ENCODE measurements around the gene CHI3L1. TPM values are rescaled to one million over a fixed set of nuclear protein-coding genes. Genes with fewer than 3 reads are reported as not detected.

Gene CHI3L1
- total RNA-seq, 1 experiment from 2014 or later: not detected

DNA sequence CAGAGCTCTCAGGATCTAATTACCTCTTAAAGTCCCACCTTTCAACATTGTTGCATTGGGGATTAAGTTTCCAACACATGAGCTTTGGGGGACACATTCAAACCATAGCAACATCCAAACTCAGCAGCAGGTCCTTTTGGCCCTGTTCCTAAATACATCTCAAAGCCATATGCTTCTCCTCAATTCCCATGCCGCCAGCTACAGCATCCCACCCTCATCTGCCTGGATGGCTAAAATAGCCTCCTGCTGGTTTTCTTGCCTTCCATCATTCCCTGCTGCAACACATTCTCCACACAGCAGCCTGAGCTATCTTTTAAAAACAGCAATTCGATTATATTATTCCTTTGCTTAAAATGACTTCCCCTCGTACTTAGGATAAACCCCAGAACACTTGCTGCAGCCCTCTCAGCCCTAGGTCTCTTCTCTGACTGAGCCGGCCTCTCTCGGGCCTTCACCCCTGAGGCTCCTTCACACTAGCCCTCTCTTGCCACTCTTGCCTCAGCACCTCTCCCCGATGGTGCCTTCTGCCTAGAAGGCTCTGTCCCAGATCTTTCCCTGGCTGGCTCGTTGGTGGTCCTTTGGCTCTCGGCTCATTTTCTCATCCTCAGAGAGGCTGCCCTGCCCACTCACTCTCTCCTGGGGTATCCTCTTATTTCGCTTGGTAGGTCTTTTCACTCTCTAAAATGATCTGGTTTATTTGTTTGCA, 27.4 kb downstream of the CHI3L1 start:
- intact Hi-C loops (cut with micrococcal nuclease): no loop called here
- TF ChIP-seq ZFX (IDR thresholded peaks at IDR 0.05) (no peak), SRF (IDR thresholded peaks at IDR 0.05; ENCODE audit: low read depth) (no peak), CBX3 (IDR thresholded peaks at IDR 0.05; ENCODE audit: low read depth) (no peak), EZH2phosphoT487 (IDR thresholded peaks at IDR 0.05; ENCODE audit: borderline replicate concordance) (no peak), TCF7L2 (IDR thresholded peaks at IDR 0.05; ENCODE audit: borderline replicate concordance, extremely low read depth, insufficient read depth, insufficient read length) (no peak), FOSL1 (IDR thresholded peaks at IDR 0.05; ENCODE audit: low read depth) (no peak), SP1 (IDR thresholded peaks at IDR 0.05; ENCODE audit: low read depth) (no peak), ELF1 (IDR thresholded peaks at IDR 0.05; ENCODE audit: borderline replicate concordance, low read depth) (no peak), EZH2 (IDR thresholded peaks at IDR 0.05) (no peak)
- TF ChIP-seq, protein P1, sequence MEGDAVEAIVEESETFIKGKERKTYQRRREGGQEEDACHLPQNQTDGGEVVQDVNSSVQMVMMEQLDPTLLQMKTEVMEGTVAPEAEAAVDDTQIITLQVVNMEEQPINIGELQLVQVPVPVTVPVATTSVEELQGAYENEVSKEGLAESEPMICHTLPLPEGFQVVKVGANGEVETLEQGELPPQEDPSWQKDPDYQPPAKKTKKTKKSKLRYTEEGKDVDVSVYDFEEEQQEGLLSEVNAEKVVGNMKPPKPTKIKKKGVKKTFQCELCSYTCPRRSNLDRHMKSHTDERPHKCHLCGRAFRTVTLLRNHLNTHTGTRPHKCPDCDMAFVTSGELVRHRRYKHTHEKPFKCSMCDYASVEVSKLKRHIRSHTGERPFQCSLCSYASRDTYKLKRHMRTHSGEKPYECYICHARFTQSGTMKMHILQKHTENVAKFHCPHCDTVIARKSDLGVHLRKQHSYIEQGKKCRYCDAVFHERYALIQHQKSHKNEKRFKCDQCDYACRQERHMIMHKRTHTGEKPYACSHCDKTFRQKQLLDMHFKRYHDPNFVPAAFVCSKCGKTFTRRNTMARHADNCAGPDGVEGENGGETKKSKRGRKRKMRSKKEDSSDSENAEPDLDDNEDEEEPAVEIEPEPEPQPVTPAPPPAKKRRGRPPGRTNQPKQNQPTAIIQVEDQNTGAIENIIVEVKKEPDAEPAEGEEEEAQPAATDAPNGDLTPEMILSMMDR (IDR thresholded peaks at IDR 0.05 in 2 of 3, conservative IDR thresholded peaks at IDR 0.05 in 1 of 3; ENCODE audit: borderline replicate concordance in 1 of 3, insufficient read depth in 1 of 3, low read depth in 2 of 3, low read length in 2 of 3): no peak
- TF ChIP-seq, protein P2, sequence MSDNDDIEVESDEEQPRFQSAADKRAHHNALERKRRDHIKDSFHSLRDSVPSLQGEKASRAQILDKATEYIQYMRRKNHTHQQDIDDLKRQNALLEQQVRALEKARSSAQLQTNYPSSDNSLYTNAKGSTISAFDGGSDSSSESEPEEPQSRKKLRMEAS (IDR thresholded peaks at IDR 0.05): no peak
- TF ChIP-seq, protein P3, sequence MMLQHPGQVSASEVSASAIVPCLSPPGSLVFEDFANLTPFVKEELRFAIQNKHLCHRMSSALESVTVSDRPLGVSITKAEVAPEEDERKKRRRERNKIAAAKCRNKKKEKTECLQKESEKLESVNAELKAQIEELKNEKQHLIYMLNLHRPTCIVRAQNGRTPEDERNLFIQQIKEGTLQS (IDR thresholded peaks at IDR 0.05): no peak
- TF ChIP-seq, protein P4, sequence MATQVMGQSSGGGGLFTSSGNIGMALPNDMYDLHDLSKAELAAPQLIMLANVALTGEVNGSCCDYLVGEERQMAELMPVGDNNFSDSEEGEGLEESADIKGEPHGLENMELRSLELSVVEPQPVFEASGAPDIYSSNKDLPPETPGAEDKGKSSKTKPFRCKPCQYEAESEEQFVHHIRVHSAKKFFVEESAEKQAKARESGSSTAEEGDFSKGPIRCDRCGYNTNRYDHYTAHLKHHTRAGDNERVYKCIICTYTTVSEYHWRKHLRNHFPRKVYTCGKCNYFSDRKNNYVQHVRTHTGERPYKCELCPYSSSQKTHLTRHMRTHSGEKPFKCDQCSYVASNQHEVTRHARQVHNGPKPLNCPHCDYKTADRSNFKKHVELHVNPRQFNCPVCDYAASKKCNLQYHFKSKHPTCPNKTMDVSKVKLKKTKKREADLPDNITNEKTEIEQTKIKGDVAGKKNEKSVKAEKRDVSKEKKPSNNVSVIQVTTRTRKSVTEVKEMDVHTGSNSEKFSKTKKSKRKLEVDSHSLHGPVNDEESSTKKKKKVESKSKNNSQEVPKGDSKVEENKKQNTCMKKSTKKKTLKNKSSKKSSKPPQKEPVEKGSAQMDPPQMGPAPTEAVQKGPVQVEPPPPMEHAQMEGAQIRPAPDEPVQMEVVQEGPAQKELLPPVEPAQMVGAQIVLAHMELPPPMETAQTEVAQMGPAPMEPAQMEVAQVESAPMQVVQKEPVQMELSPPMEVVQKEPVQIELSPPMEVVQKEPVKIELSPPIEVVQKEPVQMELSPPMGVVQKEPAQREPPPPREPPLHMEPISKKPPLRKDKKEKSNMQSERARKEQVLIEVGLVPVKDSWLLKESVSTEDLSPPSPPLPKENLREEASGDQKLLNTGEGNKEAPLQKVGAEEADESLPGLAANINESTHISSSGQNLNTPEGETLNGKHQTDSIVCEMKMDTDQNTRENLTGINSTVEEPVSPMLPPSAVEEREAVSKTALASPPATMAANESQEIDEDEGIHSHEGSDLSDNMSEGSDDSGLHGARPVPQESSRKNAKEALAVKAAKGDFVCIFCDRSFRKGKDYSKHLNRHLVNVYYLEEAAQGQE (IDR thresholded peaks at IDR 0.05; ENCODE audit: low read depth): no peak
- no peak for ATAC-seq
- H3K36me3 ChIP-seq (ENCODE audit: control insufficient read depth in 1 of 2, insufficient read depth in 2 of 2, low read length in 2 of 2): no peaks in the 10 kb centered on the region
- BruUV-seq (replicated peaks): no TSS peak
- H3K9me3 ChIP-seq (ENCODE audit: control insufficient read depth in 1 of 2, insufficient read depth in 1 of 2, low read depth in 1 of 2, low read length in 2 of 2): no peaks in the 10 kb centered on the region
- DNase-seq (ENCODE audit: low read depth, low spot score): no peak
- ChIA-PET CTCF (interaction anchor here (1.7 kb wide), 1 partner anchor 13 kb away, joined by 4 read pairs; no protein-coding TSS in a partner anchor), POLR2A (no interaction called here), RAD21 (ENCODE audit: low non-redundant PET in 1 of 2, low total read pairs in 2 of 2, uncharacterized antibody in 2 of 2, unreplicated experiment in 2 of 2) (no interaction called here)
- H3K9ac ChIP-seq (ENCODE audit: low read length): no peak overlapping the region
- no peak overlapping the region for H3K4me2 ChIP-seq (ENCODE audit: low read length)
- H3K27me3 ChIP-seq (ENCODE audit: insufficient read depth, low read length): no peaks in the 10 kb centered on the region
- no peaks in the 10 kb centered on the region for H3K79me2 ChIP-seq (ENCODE audit: insufficient read depth, low read length)
- no peak overlapping the region for H3K27ac ChIP-seq (ENCODE audit: low read depth, low read length)
- no peak overlapping the region for H2AFZ ChIP-seq (ENCODE audit: low read depth, low read length, poor library complexity, severe bottlenecking)
- no peaks in the 10 kb centered on the region for H3K9me2 ChIP-seq (ENCODE audit: insufficient read depth)
- peaks cover 3 to 15% of the 10 kb centered on the region in 2 experiments; a peak in 3 of 4 replicates for H3K4me1 ChIP-seq (ENCODE audit: control insufficient read depth in 1 of 2, insufficient read depth in 2 of 2, low read length in 2 of 2)
- no peaks in the 10 kb centered on the region for H4K20me1 ChIP-seq (ENCODE audit: insufficient read depth)
- no peak overlapping the region for H3K4me3 ChIP-seq (replicated peaks in 1 of 2; ENCODE audit: low read depth in 1 of 2, low read length in 2 of 2)
